GM12891 (cell line): ENCODE data around the gene MSX2.

Source experiments
- DNase-seq: peaks from one replicate; pipeline ENCODE4 v3.0.0; 2011; ENCODE audit warnings: low spot score; ENCODE audit not compliant: insufficient read length
- FAIRE-seq: peaks from 2 replicates; lab custom pipeline; 2011; peaks lifted over from hg19 to GRCh38; lab: Jason Lieb, UNC
- PAX5 ChIP-seq: IDR thresholded peaks from 2 replicates; pipeline ENCODE4 v1.6.1; 2011; ENCODE audit warnings: low read length, moderate library complexity, mild to moderate bottlenecking; ENCODE audit not compliant: insufficient read depth, severe bottlenecking
- POLR2A ChIP-seq: IDR thresholded peaks from 2 replicates; pipeline ENCODE4 v1.6.1; 2011; ENCODE audit warnings: low read depth, low read length, control low read depth
- POLR2AphosphoS5 ChIP-seq: IDR thresholded peaks from 2 replicates; pipeline ENCODE4 v1.6.1; 2011; ENCODE audit warnings: low read depth, low read length, control low read depth
- POU2F2 ChIP-seq: IDR thresholded peaks from 2 replicates; pipeline ENCODE4 v1.6.1; 2011; ENCODE audit warnings: low read depth, mild to moderate bottlenecking, control low read depth, low read length, moderate library complexity
- SPI1 ChIP-seq: IDR thresholded peaks from 2 replicates; pipeline ENCODE4 v1.6.1; 2011; ENCODE audit warnings: low read depth, low read length, control low read depth
- TAF1 ChIP-seq: IDR thresholded peaks from 2 replicates; pipeline ENCODE4 v1.6.1; 2011; ENCODE audit warnings: low read depth, low read length, control low read depth

The MSX2 gene

DNA sequence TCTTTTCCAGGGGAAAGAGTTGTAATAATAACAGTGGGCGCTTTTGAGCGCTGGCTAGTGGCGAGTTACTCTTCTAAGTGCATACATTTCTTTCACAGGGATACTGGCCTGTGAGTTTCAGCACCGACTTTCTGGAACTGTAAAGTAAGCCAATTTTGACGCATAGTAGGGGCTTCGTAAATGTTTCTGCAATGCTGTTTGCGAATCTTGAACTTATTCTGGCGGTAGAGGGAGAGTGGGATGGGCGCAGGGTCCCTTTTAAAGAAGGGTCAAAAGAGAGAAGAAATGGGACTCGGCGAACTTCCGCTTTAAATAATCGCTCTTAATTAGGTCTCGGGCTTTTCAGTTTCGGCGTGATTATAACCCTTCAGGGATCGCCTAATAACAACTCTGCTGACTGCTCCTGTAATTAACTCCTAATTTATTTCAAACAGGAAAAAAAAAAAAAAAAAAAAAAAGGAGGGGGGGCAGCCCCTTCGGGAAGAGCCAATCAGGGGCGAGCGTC lies 351 bp upstream of the MSX2 start:
- DNase-seq, result no peak
- no peak for FAIRE-seq
- no peak for TF ChIP-seq TAF1
- no peak for TF ChIP-seq SPI1
- no peak for TF ChIP-seq POU2F2
- no peak for TF ChIP-seq POLR2AphosphoS5
- no peak for TF ChIP-seq POLR2A

DNA sequence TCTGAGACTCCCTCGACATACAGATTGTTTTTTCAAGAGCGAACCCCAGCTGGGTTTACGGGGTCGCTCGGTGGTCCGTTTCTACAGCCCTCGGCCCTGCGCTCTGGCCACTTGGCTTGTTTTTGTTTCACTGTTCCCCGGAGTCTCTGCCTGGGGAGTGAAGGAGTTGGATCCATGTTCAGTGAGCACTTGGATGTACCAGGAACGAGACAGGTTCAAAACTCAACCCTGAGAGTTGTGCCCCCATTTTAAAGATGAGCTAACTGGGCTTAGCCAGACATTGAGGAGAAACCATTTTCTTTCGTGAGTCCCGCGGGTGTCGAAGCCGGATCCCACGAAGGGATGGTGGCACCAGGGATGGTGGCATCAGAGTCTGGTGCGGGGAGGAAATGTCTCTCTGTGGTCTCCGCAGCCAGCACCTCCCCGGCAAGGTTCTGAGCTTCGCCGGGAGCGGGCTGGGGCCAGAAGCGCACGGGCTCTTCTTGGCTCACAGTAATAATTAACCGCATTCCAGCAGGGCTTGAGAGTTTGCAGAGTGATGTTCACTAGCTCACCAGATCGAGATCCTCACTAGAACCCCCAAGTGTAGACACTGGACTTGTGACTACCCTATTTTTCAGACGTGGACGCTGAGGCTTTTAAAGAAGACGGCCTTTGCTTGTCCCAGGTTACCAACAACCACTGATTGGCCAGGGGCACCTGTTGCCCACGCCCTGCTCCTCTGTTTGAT lies 1.0 kb downstream of the MSX2 start:
- TF ChIP-seq TAF1, result no peak
- no peak for TF ChIP-seq POLR2A
- TF ChIP-seq PAX5, result no peak
- no peak for TF ChIP-seq POU2F2
- TF ChIP-seq POLR2AphosphoS5, result no peak
- no peak for TF ChIP-seq SPI1
- DNase-seq (no peak), FAIRE-seq (no peak)

DNA sequence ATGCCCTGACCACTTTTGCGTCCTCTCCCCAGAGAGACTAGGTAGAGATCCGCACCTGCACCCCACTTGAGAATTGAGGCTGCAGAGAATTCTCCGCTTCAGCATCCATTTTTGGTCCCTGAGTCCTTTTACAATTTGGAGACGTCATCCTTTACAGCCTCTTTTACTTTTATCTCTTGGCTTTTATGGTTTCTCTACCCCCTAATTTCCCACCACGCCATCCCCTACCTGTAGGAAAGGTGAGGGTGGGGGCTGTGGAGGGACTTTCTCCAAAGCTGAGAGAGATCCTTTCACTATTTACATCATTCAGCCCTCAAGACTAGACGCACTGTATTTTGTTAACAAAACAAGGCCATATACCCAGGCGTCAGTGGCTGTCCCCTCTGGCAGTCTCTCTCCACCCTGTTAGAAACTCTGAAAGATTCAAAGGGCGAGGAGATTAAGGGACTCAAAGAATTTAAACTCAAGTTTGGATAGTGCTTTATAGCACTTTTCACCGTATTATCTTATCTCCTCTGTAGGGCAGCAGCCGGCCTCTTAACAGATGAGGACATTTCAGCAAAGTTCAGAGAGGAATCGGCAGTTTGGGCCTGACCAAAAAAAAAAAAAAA lies 1.7 kb downstream of the MSX2 start:
- no peak for FAIRE-seq
- no peak for DNase-seq
- TF ChIP-seq POU2F2 (no peak), POLR2A (no peak), TAF1 (no peak), SPI1 (no peak), PAX5 (no peak), POLR2AphosphoS5 (no peak)

DNA sequence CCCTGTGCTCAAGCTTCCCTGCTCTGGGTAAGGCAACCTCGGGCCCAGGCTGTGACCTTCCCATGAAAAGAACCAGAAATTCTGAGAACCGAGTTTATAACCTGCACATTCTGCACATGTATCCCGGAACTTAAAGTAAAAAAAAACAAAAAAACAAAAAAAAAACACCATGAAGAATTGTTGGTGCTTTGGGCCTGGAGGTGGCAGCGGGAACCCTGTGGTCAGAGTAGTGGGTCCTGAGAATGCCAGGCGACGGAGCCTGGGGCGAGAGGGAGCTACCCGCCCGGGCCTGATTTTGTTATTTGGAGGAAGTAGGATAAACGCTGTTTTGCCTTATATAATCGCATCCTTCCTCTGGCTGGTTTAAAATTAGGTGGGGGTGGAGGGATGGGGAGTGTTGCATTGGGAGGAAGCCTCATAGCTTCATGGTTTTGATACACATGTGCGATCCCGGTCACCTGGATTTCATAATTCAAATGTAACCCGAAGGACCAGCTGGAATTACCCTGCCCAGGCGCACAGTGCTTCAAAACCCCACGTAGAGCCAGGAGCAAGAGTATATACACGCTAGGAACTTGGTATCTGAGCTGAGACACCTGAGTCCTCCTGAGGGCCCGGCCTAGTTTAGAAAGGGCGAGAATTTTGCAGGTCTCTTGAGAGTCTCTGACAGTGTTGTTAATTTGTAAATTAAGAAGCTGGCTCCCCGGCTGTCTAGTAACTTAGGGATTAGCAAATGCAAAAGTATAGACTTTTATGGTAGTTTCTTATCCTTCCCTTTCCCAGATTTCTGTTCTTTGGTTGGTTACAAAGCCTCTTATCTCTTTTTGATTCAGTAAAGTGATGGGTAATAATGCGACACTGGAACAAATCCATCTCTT lies 2.8 kb downstream of the MSX2 start:
- no peak for TF ChIP-seq TAF1
- no peak for TF ChIP-seq POU2F2
- no peak for TF ChIP-seq PAX5
- TF ChIP-seq POLR2A, result no peak
- TF ChIP-seq POLR2AphosphoS5, result no peak
- FAIRE-seq, result no peak

DNA sequence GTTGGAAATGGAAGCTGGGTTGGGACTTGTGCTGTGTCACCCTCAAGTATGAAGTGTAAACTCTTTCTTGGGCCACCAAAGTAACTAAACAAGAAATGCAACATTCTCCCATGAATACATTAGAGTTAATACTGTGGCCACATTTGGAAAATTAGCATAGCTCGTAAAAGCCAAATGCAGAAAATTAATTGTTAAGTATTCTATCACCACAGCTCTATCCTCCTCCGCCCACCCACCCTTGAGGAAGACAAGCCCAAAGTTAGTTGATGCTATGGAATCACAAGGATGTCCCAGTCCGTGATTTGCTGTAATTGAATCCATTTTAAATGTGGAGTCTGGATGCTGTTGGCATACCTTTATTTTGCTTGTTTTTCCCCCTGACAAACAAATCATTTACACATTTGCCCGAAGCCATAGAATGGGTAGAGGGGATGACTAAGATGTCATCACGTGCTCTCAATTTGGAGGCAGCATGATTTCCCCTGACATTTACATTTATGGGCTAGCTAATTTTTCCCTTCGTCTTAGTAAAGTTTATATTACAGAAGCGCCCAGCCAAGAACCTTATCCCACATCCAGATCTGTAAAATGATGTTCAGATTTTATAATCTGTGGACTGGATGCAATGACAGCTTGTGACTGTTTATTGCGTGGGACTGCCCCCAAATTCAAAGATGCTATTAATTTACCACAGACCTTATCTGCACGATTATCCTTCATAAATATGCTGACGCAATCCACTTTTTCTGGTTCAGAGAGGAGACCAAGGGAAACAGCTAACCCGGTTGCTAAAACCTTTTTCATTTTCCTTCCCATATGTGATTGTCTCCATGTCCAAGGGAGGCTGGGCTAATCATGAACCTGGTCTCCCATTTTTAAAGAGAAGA lies 3.7 kb downstream of the MSX2 start:
- no peak for TF ChIP-seq TAF1
- TF ChIP-seq SPI1, result no peak
- no peak for TF ChIP-seq POU2F2
- no peak for TF ChIP-seq PAX5
- no peak for TF ChIP-seq POLR2AphosphoS5
- no peak for TF ChIP-seq POLR2A
- no peak for DNase-seq
- FAIRE-seq, result no peak

More for the DNA sequence above, 2.8 kb downstream of the MSX2 start:
- DNase-seq, result no peak

DNA sequence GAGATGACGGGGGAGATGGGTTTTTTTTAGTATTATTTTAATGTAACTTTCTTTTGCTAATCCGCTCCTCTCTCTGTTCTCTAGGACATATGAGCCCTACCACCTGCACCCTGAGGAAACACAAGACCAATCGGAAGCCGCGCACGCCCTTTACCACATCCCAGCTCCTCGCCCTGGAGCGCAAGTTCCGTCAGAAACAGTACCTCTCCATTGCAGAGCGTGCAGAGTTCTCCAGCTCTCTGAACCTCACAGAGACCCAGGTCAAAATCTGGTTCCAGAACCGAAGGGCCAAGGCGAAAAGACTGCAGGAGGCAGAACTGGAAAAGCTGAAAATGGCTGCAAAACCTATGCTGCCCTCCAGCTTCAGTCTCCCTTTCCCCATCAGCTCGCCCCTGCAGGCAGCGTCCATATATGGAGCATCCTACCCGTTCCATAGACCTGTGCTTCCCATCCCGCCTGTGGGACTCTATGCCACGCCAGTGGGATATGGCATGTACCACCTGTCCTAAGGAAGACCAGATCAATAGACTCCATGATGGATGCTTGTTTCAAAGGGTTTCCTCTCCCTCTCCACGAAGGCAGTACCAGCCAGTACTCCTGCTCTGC lies 4.8 kb downstream of the MSX2 start:
- DNase-seq (no peak), FAIRE-seq (peak; percentile 40)
- TF ChIP-seq POLR2AphosphoS5, result no peak
- TF ChIP-seq PAX5, result no peak
- TF ChIP-seq POU2F2, result no peak
- no peak for TF ChIP-seq SPI1
- no peak for TF ChIP-seq TAF1

DNA sequence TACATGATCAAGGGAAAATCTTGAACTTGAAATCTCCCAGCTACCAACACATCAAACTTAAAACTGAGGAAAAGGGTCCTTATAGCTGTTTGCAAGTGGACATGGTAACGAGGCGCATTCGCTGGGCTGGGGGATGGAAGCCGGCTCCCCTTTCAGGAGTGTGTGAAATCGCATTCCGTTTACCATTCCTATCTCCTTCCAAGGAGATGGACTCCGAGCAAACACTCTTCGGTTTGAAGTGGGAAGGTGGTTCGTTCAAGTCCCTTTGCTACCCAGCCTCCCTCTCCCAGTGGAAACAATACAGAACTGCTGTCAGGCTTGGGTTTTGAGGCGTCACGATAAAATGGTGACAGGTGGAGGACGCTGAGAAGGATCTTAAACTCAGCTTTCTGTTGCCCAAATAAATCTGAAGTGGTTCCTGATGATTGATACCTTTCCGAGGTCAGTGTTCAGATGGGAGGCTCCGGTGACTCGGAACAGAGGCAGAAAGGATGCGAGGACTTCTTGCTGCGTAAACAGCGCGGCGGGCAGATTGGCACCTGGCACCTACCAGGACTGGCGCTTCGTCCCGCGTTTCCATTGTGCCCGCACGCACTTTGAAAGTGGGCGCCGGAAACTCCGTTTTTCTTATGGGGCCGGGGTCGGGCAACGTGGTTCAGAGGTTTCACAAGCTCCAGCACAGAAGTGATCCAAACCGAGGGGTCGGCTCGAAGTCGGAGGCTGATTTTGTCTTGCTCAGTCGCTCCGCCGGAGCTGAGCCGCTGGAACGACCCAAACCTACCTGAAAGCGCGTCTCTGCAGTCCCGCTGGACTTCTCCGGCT lies 7.0 kb downstream of the MSX2 start:
- no peak for DNase-seq
- FAIRE-seq, result no peak
- no peak for TF ChIP-seq SPI1
- no peak for TF ChIP-seq POU2F2
- no peak for TF ChIP-seq POLR2AphosphoS5
- no peak for TF ChIP-seq PAX5
- TF ChIP-seq POLR2A, result no peak
- no peak for TF ChIP-seq TAF1
